Gastroesophageal sphincter (tissue), 4 donors: Measurements from ENCODE around the gene PCBP3. TPM values are rescaled to one million over a fixed set of nuclear protein-coding genes. Genes with fewer than 3 reads are reported as not detected.

Source experiments
- ATAC-seq: fragments of 150-250 bp; one replicate; pipeline ENCODE4 v1.9.1; 2016; ENCODE audit warnings: mild to moderate bottlenecking, moderate library complexity
- H3K27ac ChIP-seq, 4 donors: fragments of 200-600 bp; sonication (generic) in 3 of 4; 1 replicate in 3 of 4; 2 replicates in 1 of 4; pipeline ENCODE4 v1.5.1; 2016 to 2019
- H3K27me3 ChIP-seq: fragments of 200-600 bp; sonication (generic); one replicate; pipeline ENCODE4 v1.5.1; 2019
- H3K36me3 ChIP-seq, 2 donors: fragments of 200-600 bp; sonication (generic); one replicate each; pipeline ENCODE4 v1.5.1; 2019; ENCODE audit warnings: control low read depth in 1 of 2
- H3K4me1 ChIP-seq, 3 donors: fragments of 200-600 bp; sonication (generic); 1 replicate in 2 of 3; 2 replicates in 1 of 3; pipeline ENCODE4 v1.5.1; 2016 to 2019; ENCODE audit warnings: control low read depth in 2 of 3
- H3K4me3 ChIP-seq, 2 donors: fragments of 200-600 bp; sonication (generic); one replicate each; pipeline ENCODE4 v1.5.1; 2019; ENCODE audit warnings: mild to moderate bottlenecking in 1 of 2, moderate library complexity in 1 of 2
- H3K9me3 ChIP-seq, 3 donors: fragments of 200-600 bp; sonication (generic); one replicate each; pipeline ENCODE4 v1.5.1; 2017 to 2019; ENCODE audit warnings: control low read depth in 2 of 3
- EP300 ChIP-seq: sonication (generic); formaldehyde crosslinking; IDR thresholded peaks from one replicate; pipeline ENCODE4 v1.6.1; 2017; ENCODE audit warnings: antibody characterized with exemption, mild to moderate bottlenecking
- POLR2A ChIP-seq, 2 donors: fragments of 450-650 bp; IDR thresholded peaks; one replicate each; pipeline ENCODE4 v1.6.1; 2017; ENCODE audit warnings: antibody characterized with exemption in 2 of 2, mild to moderate bottlenecking in 2 of 2, moderate library complexity in 1 of 2
- POLR2AphosphoS5 ChIP-seq: sonication (generic); formaldehyde crosslinking; IDR thresholded peaks from one replicate; pipeline ENCODE4 v1.6.1; 2017; ENCODE audit warnings: antibody characterized with exemption
- WGBS, 2 donors: methylation state at CpG; one replicate each; pipeline ENCODE4 v1.1.5; 2018; ENCODE audit warnings: low coverage in 1 of 2; 5-methylcytosine and 5-hydroxymethylcytosine counted together
- total RNA-seq, 4 donors: library from RNA; depleted of rRNA; stranded (reverse); fragments of >200 nt; gene quantifications; one replicate each; pipeline ENCODE4 v1.1.0, GENCODE V29; 2016
- TF ChIP-seq, protein P1 (sequence below), 4 experiments: fragments of 200-600 bp in 2 of 4; fragments of 450-650 bp in 2 of 4; sonication (generic) in 1 of 4; IDR thresholded peaks; one replicate each; pipeline ENCODE4 v1.5.1; 2017 to 2019; ENCODE audit warnings: antibody characterized with exemption in 4 of 4, mild to moderate bottlenecking in 2 of 4, moderate library complexity in 2 of 4

PCBP3 gene
- total RNA-seq, 4 donors from 2014 or later, result 5.1 to 14.8 (median 10.4) TPM

DNA sequence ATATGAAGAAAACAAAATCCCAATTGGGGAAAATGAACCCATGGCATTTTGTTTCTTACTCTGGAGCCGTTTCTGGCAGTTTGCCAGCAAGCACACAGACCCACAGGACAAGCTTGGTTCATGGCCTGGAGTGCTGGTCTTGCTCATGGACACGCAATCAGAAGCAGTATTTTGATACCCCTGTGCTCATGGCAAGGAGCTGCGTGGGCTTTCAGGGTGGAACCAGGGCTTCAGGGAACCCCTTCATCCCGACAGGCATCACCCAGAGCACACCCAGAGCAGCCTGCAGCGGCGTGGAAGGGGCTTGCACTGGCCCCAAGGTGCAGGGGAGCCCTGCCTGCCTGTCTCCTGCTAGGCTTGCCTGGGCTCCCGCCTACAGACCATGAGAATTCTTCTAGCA is 45.4 kb upstream of the PCBP3 start:
- no peak for TF ChIP-seq POLR2AphosphoS5
- WGBS, 2 donors, result 50% methylated on average over 3 of the region's 7 CpGs; no CpG with 5 or more reads in 1 of the 2 donors
- no peaks in the 10 kb centered on the region for H3K4me1 ChIP-seq
- ATAC-seq, result no peak
- peaks cover 0 to 15% (median 0%) of the 10 kb centered on the region in 3 donors for H3K9me3 ChIP-seq
- H3K36me3 ChIP-seq, result no peaks in the 10 kb centered on the region
- H3K27ac ChIP-seq, result no peak overlapping the region
- H3K4me3 ChIP-seq, result no peak overlapping the region
- H3K27me3 ChIP-seq, result peaks cover 61% of the 10 kb centered on the region

DNA sequence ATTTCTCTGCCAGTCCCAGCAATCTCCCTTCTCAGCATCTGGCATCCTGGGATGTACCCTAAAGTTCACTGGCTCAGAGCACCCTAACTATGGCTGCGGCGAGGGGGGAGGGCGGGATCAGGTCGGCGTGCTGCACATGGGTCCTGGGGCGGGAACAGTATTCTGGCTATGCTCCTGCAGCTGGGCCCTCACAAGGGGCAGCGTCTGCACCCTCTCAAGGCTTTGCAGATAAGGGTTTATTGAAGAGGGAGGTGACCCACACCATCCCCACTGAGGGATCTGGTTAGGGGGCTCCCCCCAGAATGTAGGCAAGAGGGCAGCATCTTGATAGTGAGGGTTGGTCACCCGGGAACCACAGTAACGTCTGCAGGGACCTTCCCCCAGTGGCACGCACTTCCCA is 44.9 kb upstream of the PCBP3 start:
- WGBS, 2 donors, result 82% methylated on average over 5 of the region's 10 CpGs; no CpG with 5 or more reads in 1 of the 2 donors
- no peaks in the 10 kb centered on the region for H3K36me3 ChIP-seq
- H3K4me1 ChIP-seq, result no peaks in the 10 kb centered on the region
- H3K4me3 ChIP-seq, result no peak overlapping the region
- no peak for ATAC-seq
- no peak overlapping the region for H3K27ac ChIP-seq
- H3K9me3 ChIP-seq, result peaks cover 0 to 21% (median 0%) of the 10 kb centered on the region in 3 donors
- TF ChIP-seq EP300 (no peak), POLR2A (IDR thresholded peaks at IDR 0.05) (no peak), POLR2AphosphoS5 (no peak)
- H3K27me3 ChIP-seq, result peaks cover 61% of the 10 kb centered on the region

DNA sequence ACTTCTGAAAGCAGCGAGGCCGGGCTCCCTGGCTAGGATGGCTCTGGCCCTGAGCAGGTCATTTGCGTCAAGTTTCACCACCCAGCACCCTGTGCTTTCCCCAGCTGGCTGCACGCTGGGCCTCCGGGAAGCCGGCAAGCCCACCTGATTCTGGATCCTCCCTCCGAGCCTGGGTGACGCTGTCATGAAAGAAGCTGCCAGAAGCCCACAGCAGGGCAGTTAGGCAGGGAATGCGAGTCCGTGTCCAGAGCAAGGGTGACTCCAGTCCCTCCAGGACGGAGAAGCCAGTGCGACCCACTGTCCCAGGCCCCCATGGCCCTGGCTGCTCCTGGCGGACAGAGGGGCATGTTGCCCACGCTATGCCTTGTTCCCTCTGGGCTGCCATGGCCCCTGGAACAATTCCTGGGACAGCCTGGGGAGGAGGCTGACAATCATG is 44.4 kb upstream of the PCBP3 start:
- Histone ChIP-seq H3K4me3 (no peak overlapping the region), H3K4me1 (no peaks in the 10 kb centered on the region), H3K27ac (no peak overlapping the region), H3K27me3 (peaks cover 61% of the 10 kb centered on the region), H3K36me3 (no peaks in the 10 kb centered on the region), H3K9me3 (peaks cover 0 to 26% (median 0%) of the 10 kb centered on the region in 3 donors)
- ATAC-seq, result no peak
- TF ChIP-seq POLR2AphosphoS5 (no peak), EP300 (no peak), POLR2A (IDR thresholded peaks at IDR 0.05) (no peak)
- TF ChIP-seq, protein P1, sequence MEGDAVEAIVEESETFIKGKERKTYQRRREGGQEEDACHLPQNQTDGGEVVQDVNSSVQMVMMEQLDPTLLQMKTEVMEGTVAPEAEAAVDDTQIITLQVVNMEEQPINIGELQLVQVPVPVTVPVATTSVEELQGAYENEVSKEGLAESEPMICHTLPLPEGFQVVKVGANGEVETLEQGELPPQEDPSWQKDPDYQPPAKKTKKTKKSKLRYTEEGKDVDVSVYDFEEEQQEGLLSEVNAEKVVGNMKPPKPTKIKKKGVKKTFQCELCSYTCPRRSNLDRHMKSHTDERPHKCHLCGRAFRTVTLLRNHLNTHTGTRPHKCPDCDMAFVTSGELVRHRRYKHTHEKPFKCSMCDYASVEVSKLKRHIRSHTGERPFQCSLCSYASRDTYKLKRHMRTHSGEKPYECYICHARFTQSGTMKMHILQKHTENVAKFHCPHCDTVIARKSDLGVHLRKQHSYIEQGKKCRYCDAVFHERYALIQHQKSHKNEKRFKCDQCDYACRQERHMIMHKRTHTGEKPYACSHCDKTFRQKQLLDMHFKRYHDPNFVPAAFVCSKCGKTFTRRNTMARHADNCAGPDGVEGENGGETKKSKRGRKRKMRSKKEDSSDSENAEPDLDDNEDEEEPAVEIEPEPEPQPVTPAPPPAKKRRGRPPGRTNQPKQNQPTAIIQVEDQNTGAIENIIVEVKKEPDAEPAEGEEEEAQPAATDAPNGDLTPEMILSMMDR (IDR thresholded peaks at IDR 0.05), result no peak
- 100% methylated on average over 2 of the region's 14 CpGs; no CpG with 5 or more reads in 1 of the 2 donors for WGBS, 2 donors

DNA sequence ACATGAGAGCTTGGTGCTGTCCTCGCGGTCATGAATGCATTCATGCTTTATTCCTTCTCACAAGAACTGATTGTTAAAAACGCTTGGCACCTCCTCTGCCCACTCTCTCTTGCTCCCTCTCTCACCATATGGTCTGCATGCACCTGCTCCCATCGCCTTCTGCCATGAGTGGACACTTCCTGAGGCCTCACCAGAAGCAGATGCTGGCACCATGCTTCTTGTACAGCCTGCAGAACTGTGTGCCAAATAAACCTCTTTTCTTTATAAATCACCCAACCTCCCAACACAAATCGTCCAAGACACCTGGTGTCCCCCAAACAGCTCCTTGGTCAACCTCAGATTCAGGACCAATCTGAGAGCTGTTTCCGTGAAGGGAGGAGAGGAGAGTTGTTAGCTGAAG is 43.3 kb upstream of the PCBP3 start:
- WGBS, 2 donors, result 81 to 82% methylated on average over 4 to 5 of the region's 6 CpGs
- H3K4me3 ChIP-seq, result no peak overlapping the region
- ATAC-seq, result no peak
- H3K36me3 ChIP-seq, result no peaks in the 10 kb centered on the region
- H3K27me3 ChIP-seq, result peaks cover 56% of the 10 kb centered on the region
- H3K9me3 ChIP-seq, result peaks cover 0 to 32% (median 0%) of the 10 kb centered on the region in 3 donors
- no peaks in the 10 kb centered on the region for H3K4me1 ChIP-seq
- TF ChIP-seq, protein P1 (IDR thresholded peaks at IDR 0.05), result no peak
- TF ChIP-seq POLR2A (IDR thresholded peaks at IDR 0.05), result no peak
- no peak for TF ChIP-seq EP300
- no peak for TF ChIP-seq POLR2AphosphoS5
- H3K27ac ChIP-seq, result no peak overlapping the region

DNA sequence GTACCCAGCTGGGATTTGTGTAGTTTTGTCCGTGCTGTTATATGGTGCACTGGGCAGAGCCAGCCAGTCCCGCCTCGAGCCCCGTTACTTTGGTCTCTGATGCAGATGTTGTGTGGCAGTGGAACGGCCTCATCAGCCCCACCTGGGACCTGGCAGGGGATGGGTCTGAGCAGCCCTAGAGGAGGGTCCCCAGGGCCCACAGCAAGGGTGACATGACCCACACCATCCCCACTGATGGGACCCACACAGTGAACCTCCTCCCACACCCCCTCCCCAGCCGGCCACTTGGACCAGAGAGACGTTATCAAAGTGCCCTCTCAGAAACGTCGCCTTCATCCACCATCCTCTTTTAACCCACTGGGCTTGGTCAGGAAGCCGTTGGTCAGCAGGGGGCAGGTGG is 42.0 kb upstream of the PCBP3 start:
- peaks cover 0 to 32% (median 0%) of the 10 kb centered on the region in 3 donors for H3K9me3 ChIP-seq
- no peak for TF ChIP-seq EP300
- TF ChIP-seq, protein P1 (IDR thresholded peaks at IDR 0.05), result no peak
- no peak for TF ChIP-seq POLR2AphosphoS5
- no peak for TF ChIP-seq POLR2A (IDR thresholded peaks at IDR 0.05)
- H3K4me3 ChIP-seq, result no peak overlapping the region
- H3K27ac ChIP-seq, result no peak overlapping the region
- 40 to 73% methylated on average over 2 to 7 of the region's 10 CpGs for WGBS, 2 donors
- no peaks in the 10 kb centered on the region for H3K4me1 ChIP-seq
- no peaks in the 10 kb centered on the region for H3K36me3 ChIP-seq
- ATAC-seq, result no peak
- H3K27me3 ChIP-seq, result peaks cover 46% of the 10 kb centered on the region

DNA sequence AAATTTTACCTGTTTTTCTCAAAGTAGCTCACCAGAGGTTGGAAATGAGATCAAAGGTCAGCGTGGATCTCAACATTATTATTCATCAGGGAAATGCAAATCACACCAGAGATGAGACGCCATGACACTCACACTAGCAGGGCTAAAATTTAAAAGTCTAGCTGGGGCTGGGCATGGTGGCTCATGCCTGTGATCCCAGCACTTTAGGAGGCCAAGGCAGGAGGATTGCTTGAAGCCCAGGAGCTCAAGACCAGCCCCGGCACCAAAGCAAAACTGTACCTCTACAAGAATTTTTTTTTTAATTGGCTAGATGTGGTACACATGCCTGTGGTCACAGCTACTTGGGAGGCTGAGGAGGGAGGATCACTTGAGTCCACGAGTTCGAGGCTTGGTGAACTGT is 41.4 kb upstream of the PCBP3 start:
- TF ChIP-seq POLR2AphosphoS5, result no peak
- TF ChIP-seq, protein P1 (IDR thresholded peaks at IDR 0.05), result no peak
- no peak for TF ChIP-seq EP300
- TF ChIP-seq POLR2A (IDR thresholded peaks at IDR 0.05), result no peak
- WGBS, 2 donors, result 83 to 88% methylated on average over 5 of the region's 5 CpGs
- Histone ChIP-seq H3K27ac (no peak overlapping the region), H3K4me3 (no peak overlapping the region), H3K36me3 (no peaks in the 10 kb centered on the region), H3K9me3 (peaks cover 0 to 32% (median 0%) of the 10 kb centered on the region in 3 donors), H3K4me1 (no peaks in the 10 kb centered on the region), H3K27me3 (peaks cover 48% of the 10 kb centered on the region)
- no peak for ATAC-seq
